SK-N-SH (cell line): ENCODE data around the gene C1orf159. TPM values are rescaled to one million over a fixed set of nuclear protein-coding genes. Genes with fewer than 3 reads are reported as not detected.

ENCODE experiments used
- CTCF ChIA-PET: fragments of 300-600, 350-600 bp; formaldehyde crosslinking; extraction: SDS; loops from one replicate; lab custom pipeline; 2021; lab: Yijun Ruan, JAX
- POLR2A ChIA-PET: fragments of 350-600 bp; sonication (Branson Sonifier 250); formaldehyde crosslinking; extraction: SDS; loops from one replicate; lab custom pipeline; 2020; ENCODE audit warnings: antibody characterized with exemption, inconsistent platforms; lab: Yijun Ruan, JAX
- DNase-seq: peaks from one replicate; pipeline ENCODE4 v3.0.0; 2012
- H2AFZ ChIP-seq: fragments of 200-600 bp; sonication (generic); 2 replicates; pipeline ENCODE4 v1.8.1; 2016; ENCODE audit warnings: antibody characterized with exemption, mild to moderate bottlenecking, low read depth
- H3F3A ChIP-seq: fragments of 200-600 bp; sonication (generic); replicated peaks from 2 replicates; pipeline ENCODE3; 2016; ENCODE audit warnings: antibody characterized with exemption, mild to moderate bottlenecking; ENCODE audit not compliant: insufficient read depth
- H3K27ac ChIP-seq, 2 experiments: fragments of 200-500 bp in 1 of 2; fragments of 200-600 bp in 1 of 2; sonication (Bioruptor generic) in 1 of 2; sonication (generic), shearing (Covaris generic) in 1 of 2; 2 replicates each; pipeline versions ENCODE4 v1.5.1 to v1.6.1; 2014 to 2016; ENCODE audit warnings: low read depth in 2 of 2, inconsistent platforms in 1 of 2, low read length in 1 of 2, mild to moderate bottlenecking in 1 of 2, mixed read lengths in 1 of 2
- H3K27me3 ChIP-seq: fragments of 200-600 bp; sonication (generic), shearing (Covaris generic); 2 replicates; pipeline ENCODE4 v1.6.1; 2016; ENCODE audit warnings: mixed run types; ENCODE audit not compliant: insufficient read depth
- H3K36me3 ChIP-seq, 2 experiments: fragments of 200-500 bp in 1 of 2; fragments of 200-600 bp in 1 of 2; sonication (Bioruptor generic) in 1 of 2; sonication (generic) in 1 of 2; replicated peaks in 1 of 2; 2 replicates each; pipeline versions ENCODE3 to v1.5.1; 2014 to 2016; ENCODE audit warnings: low read length in 1 of 2, mild to moderate bottlenecking in 1 of 2; ENCODE audit not compliant: insufficient read depth in 2 of 2, control insufficient read depth in 1 of 2
- H3K4me1 ChIP-seq, 2 experiments: fragments of 200-500 bp in 1 of 2; fragments of 200-600 bp in 1 of 2; sonication (Bioruptor generic) in 1 of 2; sonication (generic), shearing (Covaris generic) in 1 of 2; 2 replicates each; pipeline versions ENCODE4 v1.5.1 to v1.6.1; 2014 to 2016; ENCODE audit warnings: low read depth in 1 of 2, low read length in 1 of 2, mixed run types in 1 of 2; ENCODE audit not compliant: insufficient read depth in 2 of 2, control insufficient read depth in 1 of 2
- H3K4me2 ChIP-seq: fragments of 200-600 bp; sonication (generic), shearing (Covaris generic); 2 replicates; pipeline ENCODE4 v1.6.1; 2017; ENCODE audit warnings: mixed run types
- H3K4me3 ChIP-seq, 2 experiments: fragments of 200-500 bp in 1 of 2; fragments of 200-600 bp in 1 of 2; sonication (Bioruptor generic) in 1 of 2; sonication (generic), shearing (Covaris generic) in 1 of 2; 2 replicates each; pipeline versions ENCODE4 v1.5.1 to v1.8.1; 2014 to 2016; ENCODE audit warnings: low read depth in 2 of 2, inconsistent platforms in 1 of 2, low read length in 1 of 2, mild to moderate bottlenecking in 1 of 2, mixed read lengths in 1 of 2, moderate library complexity in 1 of 2
- H3K79me2 ChIP-seq: fragments of 200-600 bp; sonication (generic); 2 replicates; pipeline ENCODE4 v1.8.1; 2017; ENCODE audit warnings: mild to moderate bottlenecking; ENCODE audit not compliant: insufficient read depth
- H3K9ac ChIP-seq: fragments of 200-600 bp; sonication (generic); 2 replicates; pipeline ENCODE4 v1.6.1; 2017; ENCODE audit warnings: mixed run types
- H3K9me2 ChIP-seq: fragments of 200-600 bp; sonication (generic); 2 replicates; pipeline ENCODE4 v1.6.1; 2017; ENCODE audit warnings: mixed run types
- H3K9me3 ChIP-seq: fragments of 200-600 bp; sonication (generic); 2 replicates; pipeline ENCODE4 v1.6.1; 2017; ENCODE audit warnings: mixed run types, mild to moderate bottlenecking, moderate library complexity
- H4K20me1 ChIP-seq: fragments of 200-600 bp; sonication (generic); 2 replicates; pipeline ENCODE4 v1.6.1; 2017; ENCODE audit warnings: mild to moderate bottlenecking, mixed run types; ENCODE audit not compliant: insufficient read depth
- ELF1 ChIP-seq: IDR thresholded peaks from 2 replicates; pipeline ENCODE4 v1.4.0; 2012
- FOSL2 ChIP-seq: IDR thresholded peaks from 2 replicates; pipeline ENCODE4 v1.4.0; 2012; ENCODE audit warnings: low read depth, mild to moderate bottlenecking, moderate library complexity, borderline replicate concordance
- GATA2 ChIP-seq: sonication (generic); formaldehyde crosslinking; IDR thresholded peaks from 2 replicates; pipeline ENCODE4 v1.5.0; 2020; ENCODE audit warnings: mild to moderate bottlenecking, missing genetic modification reagents
- MAX ChIP-seq: IDR thresholded peaks from 2 replicates; pipeline ENCODE4 v1.4.0; 2012; ENCODE audit warnings: low read depth
- NRF1 ChIP-seq: IDR thresholded peaks from 2 replicates; pipeline ENCODE4 v1.6.1; 2012; ENCODE audit warnings: low read depth, mild to moderate bottlenecking, low read length
- PBX3 ChIP-seq: IDR thresholded peaks from 2 replicates; pipeline ENCODE4; 2012
- RAD21 ChIP-seq: IDR thresholded peaks from 2 replicates; pipeline ENCODE4 v1.6.1; 2012; ENCODE audit warnings: mild to moderate bottlenecking, low read length
- TAF1 ChIP-seq: IDR thresholded peaks from 2 replicates; pipeline ENCODE4 v1.6.1; 2012; ENCODE audit warnings: low read depth, mild to moderate bottlenecking, low read length, moderate library complexity, borderline replicate concordance
- TEAD4 ChIP-seq: IDR thresholded peaks from 2 replicates; pipeline ENCODE4 v1.4.0; 2012; ENCODE audit warnings: mild to moderate bottlenecking, borderline replicate concordance; ENCODE audit not compliant: insufficient read depth
- ZBTB33 ChIP-seq: IDR thresholded peaks from 2 replicates; pipeline ENCODE4 v1.4.0; 2012; ENCODE audit warnings: low read depth, borderline replicate concordance
- WGBS: methylation state at CpG from one replicate; pipeline ENCODE4 v1.1.6; 2017; ENCODE audit warnings: low lambda C conversion rate; 5-methylcytosine and 5-hydroxymethylcytosine counted together
- polyA plus RNA-seq, 3 experiments: library from polyadenylated mRNA; depleted of rRNA; stranded (reverse); fragments of >200 nt; gene quantifications; 2 replicates each; pipeline ENCODE4 v1.2.3, GENCODE V29; 2012

The C1orf159 gene
- polyA plus RNA-seq, 1 of the 3 experiments (the other 2 are of a cell fraction) = 10.2 TPM

GRCh38 chr1:1042835-1043234, 73.1 kb downstream of the C1orf159 start:
- H3K36me3 ChIP-seq = peaks cover 0 to 25% of the 10 kb centered on the region in 2 experiments
- no peak overlapping the region for H3K27ac ChIP-seq
- H4K20me1 ChIP-seq = peaks cover 16% of the 10 kb centered on the region
- 87% methylated on average over 5 of the region's 10 CpGs for WGBS
- ChIA-PET CTCF (interaction anchor here (0.9 kb wide), 1 partner anchor 58 kb away, joined by 3 read pairs; no protein-coding TSS in a partner anchor), POLR2A (no interaction called here)
- DNase-seq = no peak
- H3K9ac ChIP-seq = no peak overlapping the region
- H3K4me2 ChIP-seq = no peak overlapping the region
- no peaks in the 10 kb centered on the region for H3K79me2 ChIP-seq
- no peak overlapping the region for H3K4me3 ChIP-seq
- H3K9me3 ChIP-seq = no peaks in the 10 kb centered on the region
- no peaks in the 10 kb centered on the region for H3F3A ChIP-seq
- no peak overlapping the region for H2AFZ ChIP-seq
- no peaks in the 10 kb centered on the region for H3K9me2 ChIP-seq
- peaks cover 0 to 18% of the 10 kb centered on the region in 2 experiments; a peak in 1 of 4 replicates for H3K4me1 ChIP-seq
- TF ChIP-seq TEAD4 (no peak), TAF1 (no peak), RAD21 (no peak), MAX (no peak), GATA2 (CRISPR knock-in tag) (no peak), ZBTB33 (no peak), NRF1 (no peak), ELF1 (no peak), PBX3 (no peak)
- H3K27me3 ChIP-seq = no peaks in the 10 kb centered on the region

- H3F3A ChIP-seq = no peaks in the 10 kb centered on the region
- no peak overlapping the region for H3K4me3 ChIP-seq
- no peak overlapping the region for H3K27ac ChIP-seq
- no peak for TF ChIP-seq FOSL2
- H2AFZ ChIP-seq = no peak overlapping the region
- H3K4me2 ChIP-seq = no peak overlapping the region
- H4K20me1 ChIP-seq = peaks cover 16% of the 10 kb centered on the region
- peaks cover 0 to 18% of the 10 kb centered on the region in 2 experiments; a peak in 1 of 4 replicates for H3K4me1 ChIP-seq
- ChIA-PET CTCF (interaction anchor here (4.4 to 4.5 kb wide), 3 partner anchors 18 to 57 kb away, joined by 38 to 43 read pairs (median 40); no protein-coding TSS in a partner anchor), POLR2A (no interaction called here)
- DNase-seq = no peak
- WGBS = no CpG with 5 or more reads among the region's 25 CpGs
- H3K9ac ChIP-seq = no peak overlapping the region
- H3K36me3 ChIP-seq = peaks cover 0 to 17% of the 10 kb centered on the region in 2 experiments
- no peaks in the 10 kb centered on the region for H3K27me3 ChIP-seq
- no peaks in the 10 kb centered on the region for H3K9me3 ChIP-seq
- H3K79me2 ChIP-seq = no peaks in the 10 kb centered on the region
- no peaks in the 10 kb centered on the region for H3K9me2 ChIP-seq
These were observed 74.0 kb downstream of the C1orf159 start for GRCh38 chr1:1041873-1042272.
